PC-9 (cell line): ENCODE measurements around the gene GRID2.

Source experiments
- CTCF ChIP-seq: fragments of 200-600 bp; sonication (generic); conservative IDR thresholded peaks from 2 replicates; pipeline ENCODE4 v1.6.1; 2017; ENCODE audit warnings: mixed run types, antibody characterized with exemption, mild to moderate bottlenecking, moderate library complexity
- EZH2 ChIP-seq: fragments of 200-600 bp; sonication (generic); IDR thresholded peaks from 2 replicates; pipeline ENCODE4 v1.8.0; 2017; ENCODE audit warnings: antibody characterized with exemption, low read depth

- TF ChIP-seq CTCF (no peak), EZH2 (no peak)
These were observed 823.7 kb downstream of the GRID2 start for GRCh38 chr4:93127489-93127888.
